NCI-H1417 treated with DMSO at 0.1 percent for 48 hours (cell line): ENCODE results near the gene CD276.

Experiments
- DNase-seq: peaks from one replicate; lab custom pipeline; 2025; lab: John Stamatoyannopoulos, UW

Gene CD276

GRCh38 chr15:73747847-73748590 is 63.8 kb downstream of the CD276 start:
- no peak for DNase-seq

- no peak for DNase-seq
These were observed 64.5 kb downstream of the CD276 start for GRCh38 chr15:73748730-73749129.

GRCh38 chr15:73749533-73749932 is 65.3 kb downstream of the CD276 start:
- DNase-seq, result no peak

DNA sequence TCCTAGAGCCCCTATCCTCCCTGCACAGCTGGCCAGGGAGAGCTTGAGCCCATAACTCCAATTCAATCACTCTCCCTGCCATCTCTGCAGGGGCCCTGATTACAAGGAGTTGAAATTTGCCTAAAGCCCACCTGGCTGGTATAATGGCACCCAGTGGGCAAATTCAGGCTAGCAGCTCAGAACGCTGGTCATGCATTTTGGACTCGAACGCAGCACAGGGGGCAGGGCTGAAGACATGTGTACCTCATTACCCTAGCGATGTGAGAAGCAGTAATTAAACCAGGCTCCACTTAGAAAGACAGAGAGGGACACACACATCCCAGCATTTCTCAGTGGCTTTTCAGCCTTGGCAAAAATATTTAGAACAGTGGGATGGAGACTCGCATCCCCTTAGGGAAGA is 65.8 kb downstream of the CD276 start:
- no peak for DNase-seq

- DNase-seq, result no peak
These were observed 66.3 kb downstream of the CD276 start for GRCh38 chr15:73750438-73750837.

DNA sequence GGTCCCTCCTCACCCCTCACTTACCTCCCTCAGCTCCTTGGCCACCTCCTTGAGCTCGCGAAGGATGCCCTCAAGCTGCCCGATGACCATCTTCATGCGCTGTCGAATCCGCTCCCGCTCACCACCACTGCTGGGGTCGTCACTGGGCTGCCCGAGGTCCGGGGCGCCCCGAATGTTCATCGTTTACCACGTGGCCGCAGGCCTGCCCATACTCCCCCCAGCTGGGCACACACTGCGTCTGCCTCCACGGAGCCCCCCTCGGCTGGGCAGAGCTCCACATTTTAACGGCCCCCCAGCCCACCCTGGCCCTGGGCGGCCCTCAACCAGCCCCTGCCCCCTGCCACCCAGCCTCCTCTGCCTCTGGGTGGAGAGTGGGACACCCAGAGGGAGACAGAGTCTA is 66.8 kb downstream of the CD276 start:
- no peak for DNase-seq

DNA sequence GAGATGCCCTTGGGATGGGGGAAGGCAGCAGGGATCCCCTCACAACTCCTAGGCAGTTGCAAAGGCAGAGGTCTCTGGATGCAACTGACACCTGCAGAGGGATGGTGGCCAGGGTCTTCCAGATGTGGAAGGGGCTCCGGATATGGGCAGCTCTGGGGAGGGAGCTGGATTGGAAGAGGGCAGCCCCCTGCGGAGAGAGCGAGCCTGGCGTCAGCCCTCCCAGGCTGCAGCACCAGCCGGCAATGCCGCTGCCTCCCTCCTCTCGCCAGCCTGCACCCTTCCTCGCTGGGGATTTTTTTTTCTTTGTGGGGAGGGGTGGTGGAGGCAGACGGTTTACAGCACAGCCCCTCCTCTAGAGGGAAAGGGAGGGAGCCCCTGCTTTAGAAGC is 67.3 kb downstream of the CD276 start:
- DNase-seq, result no peak

GRCh38 chr15:73751899-73752805 is 68.0 kb downstream of the CD276 start:
- DNase-seq, result no peak

DNA sequence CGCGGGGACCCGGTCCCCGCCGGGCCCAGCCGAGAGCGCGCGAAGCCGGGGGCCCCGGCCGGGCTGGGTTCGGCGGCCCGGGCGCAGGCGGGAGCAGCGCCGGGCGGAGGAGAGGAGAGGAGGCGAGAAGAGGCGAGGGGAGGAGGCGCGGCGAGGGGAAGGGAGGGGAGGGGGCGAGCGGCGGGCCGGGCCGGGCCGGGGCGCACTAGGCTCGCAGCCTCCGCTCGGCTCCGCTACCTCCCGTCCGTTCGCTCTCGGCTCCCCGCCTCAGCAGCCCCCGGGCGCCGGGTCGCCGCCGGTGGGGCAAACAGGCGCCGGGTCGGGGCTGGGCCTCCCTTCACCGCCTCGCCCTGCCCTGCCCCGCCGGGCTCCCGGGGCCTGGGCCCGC is 68.6 kb downstream of the CD276 start:
- DNase-seq, result no peak

GRCh38 chr15:73753250-73754130 is 69.3 kb downstream of the CD276 start, which contains the start of gene INSYN1:
INSYN1 (minus strand) TSS chr15:73753351; CDS start chr15:73751130, 2,221 bp downstream.
- DNase-seq, result no peak

DNA sequence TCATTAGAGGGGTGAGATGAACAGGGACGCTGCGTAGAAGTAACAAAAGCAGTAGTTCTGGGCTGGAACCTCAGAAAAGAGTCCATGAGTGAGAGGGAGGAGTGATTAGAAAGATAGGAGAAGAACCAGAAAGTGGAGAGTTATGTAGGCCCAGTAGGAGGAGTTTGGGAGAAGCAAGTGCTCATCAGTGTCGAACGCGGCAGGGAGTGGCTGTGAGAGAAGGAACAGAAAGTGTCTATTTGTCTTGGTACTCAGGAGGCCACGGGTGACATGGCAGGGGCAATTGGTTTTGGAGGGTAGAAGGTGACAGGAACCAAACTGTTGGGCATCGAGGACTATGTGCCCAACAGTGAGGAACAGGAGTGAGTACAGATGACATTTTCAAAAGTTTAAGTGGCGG is 70.3 kb downstream of the CD276 start:
- DNase-seq, result no peak

DNA sequence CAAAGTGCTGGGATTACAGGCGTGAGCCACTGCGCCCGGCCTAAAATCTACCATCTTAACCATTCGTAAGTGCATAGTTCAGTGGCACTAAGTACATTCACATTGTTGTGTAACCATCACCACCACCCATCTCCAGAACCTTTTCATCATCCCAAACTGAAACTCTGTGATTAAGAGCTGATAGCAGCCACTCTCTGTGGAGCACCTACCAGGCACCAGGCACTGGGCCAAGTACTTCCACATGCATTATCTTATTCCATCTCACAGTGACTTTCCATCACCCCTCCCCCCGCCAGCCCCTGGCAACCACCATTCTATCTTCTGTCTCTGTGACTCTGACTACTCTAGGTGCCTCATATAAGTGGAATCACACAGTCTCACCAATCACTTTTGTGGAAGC is 71.3 kb downstream of the CD276 start:
- DNase-seq, result no peak

DNA sequence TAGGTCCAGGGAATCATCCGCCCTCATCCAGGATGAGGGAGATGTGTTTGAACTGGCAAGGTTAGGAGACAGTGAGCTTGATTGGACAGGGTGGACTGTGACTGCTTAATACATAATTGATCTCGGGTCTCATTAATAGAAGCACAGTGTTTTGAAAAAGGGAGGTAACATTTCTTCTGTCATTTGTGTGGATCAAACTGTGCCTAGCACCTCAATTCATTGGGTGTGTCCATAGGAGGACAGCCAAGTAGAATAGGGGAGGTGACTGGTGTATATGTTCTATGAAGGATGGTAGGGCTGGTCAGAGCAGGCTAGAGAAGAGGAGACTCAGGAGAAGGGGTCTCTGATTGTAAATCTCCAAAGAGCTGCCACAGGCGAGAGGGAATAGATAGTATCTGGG is 71.8 kb downstream of the CD276 start:
- DNase-seq, result no peak

- no peak for DNase-seq
These were observed 72.2 kb downstream of the CD276 start for GRCh38 chr15:73756390-73756789.

DNA sequence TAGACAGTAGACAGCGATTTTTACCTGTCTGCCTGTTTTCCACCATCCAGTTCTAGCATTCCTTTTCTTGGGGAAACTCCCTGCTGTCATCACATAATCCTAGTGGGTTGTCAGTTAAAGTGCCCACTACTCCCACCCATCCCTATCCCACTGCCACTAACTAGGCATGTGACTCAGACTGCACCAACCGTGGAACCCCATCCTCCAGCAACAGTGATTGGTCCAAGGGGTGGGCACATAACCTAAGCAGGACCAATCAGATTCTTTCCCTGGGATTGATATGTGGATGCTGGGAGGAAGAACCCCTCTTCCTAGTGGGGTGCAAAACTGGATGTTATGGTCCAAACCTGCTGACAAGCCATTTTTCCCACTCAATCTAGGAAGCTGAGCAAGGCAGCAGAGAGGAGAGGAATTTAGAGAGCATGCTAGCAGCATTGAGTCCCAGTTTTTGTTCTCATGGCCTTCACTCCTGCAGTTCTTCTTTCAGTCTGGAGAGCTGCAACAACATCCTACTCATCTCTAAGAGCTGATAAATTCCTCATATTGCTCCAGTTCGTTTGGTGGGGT is 72.8 kb downstream of the CD276 start:
- no peak for DNase-seq

DNA sequence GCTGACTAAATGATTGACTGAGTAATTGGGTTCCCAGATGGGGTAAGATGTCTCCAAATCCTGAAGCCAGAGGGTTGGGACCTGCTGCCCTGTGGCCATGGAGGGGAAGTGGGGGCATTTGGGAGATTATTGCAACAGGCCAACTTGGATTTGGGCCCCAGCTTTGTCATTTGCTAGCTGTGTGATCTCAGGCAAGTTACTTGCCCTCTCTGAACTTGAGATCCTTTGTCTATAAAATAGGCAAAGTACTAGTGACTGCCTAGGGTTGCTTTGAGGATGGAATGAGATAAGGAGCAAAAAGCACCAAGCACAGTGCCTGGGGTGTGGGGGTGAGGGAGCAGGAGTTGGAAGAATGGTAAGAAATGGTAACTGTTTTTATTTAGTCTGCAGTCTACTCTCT is 73.4 kb downstream of the CD276 start:
- DNase-seq, result no peak

GRCh38 chr15:73758461-73758860 is 74.3 kb downstream of the CD276 start:
- DNase-seq, result no peak

DNA sequence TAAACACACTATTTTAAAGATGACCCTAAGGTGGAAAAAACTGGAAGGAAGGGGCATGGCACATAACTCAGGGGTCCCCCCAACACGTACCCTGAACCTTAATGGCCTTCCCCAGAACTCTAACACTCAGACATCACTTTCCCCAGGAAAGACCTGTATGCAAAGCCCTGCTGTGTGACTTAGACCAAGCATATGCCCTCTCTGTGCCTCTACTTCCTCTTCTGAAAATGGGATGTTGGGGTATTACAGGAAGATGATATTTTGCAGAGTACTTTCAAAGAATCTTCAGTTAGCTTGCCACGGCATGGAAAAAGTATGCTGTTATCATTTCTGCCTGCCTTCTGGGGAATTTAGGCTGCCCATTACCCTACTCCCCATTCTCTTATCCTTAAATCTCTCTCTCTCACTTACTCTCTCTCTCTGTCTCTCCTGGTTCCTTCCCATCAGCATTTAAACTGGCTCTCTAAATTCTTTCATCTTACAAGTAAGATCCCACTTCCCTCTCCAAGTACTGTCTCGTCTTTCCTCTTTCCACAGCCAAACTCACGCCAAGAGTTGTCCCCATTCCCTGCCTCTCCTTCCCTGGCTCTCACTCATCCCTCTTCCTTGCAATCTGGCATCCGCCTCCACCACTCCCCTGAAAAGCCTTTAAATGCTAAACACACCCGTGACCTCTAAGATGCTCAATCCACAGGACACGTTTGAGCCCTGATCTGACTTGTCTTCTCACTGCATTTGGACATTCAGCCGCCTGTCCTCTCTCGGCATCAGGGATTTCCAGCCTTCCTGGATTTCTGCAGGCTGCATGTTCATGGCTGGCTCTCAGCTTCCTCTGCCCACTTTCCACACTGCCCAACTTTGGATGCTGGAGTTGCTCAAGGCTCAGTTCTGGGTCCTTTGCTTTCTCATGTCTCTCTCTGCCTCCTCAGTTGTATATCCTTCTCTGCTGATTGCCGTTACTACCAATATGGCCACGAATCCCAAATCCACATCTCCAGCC is 76.4 kb downstream of the CD276 start:
- DNase-seq, result no peak

DNA sequence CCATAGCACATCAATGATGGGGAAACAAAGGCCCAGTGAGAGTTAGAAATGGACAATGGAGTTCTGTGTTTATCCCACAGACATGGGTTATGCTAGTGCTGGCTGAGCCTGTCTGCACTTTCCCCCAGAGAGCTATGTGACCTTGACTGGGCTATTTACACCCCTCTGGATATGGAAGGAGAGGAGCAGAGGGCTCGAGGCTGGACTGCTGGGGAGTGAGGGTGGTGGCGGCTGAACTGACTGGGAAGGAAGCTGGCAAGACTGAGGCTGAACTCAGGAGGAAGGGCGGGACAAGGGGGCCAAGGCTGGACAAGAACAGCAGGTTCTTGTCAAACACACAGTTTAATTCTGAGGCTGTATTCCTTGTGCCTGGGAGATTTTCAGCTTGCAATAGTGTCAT is 79.7 kb downstream of the CD276 start:
- DNase-seq, result no peak
